Adrenal gland (tissue), 12 donors: ENCODE results near the gene HSD3B2. TPM values are rescaled to one million over a fixed set of nuclear protein-coding genes. Genes with fewer than 3 reads are reported as not detected.

Experiments used
- DNase-seq, 7 donors: peaks; one replicate each; pipeline ENCODE4 v3.0.0-alpha.2; 2019 to 2020
- H3K27ac ChIP-seq, 5 donors: fragments of 200-600 bp; sonication (generic) in 4 of 5; 1 replicate in 3 of 5; 2 replicates in 2 of 5; pipeline versions ENCODE4 v1.5.1 to v1.8.0; 2016 to 2020; ENCODE audit warnings: mild to moderate bottlenecking in 1 of 5
- H3K27me3 ChIP-seq: fragments of 200-600 bp; 2 replicates; pipeline ENCODE4 v1.8.0; 2021
- H3K36me3 ChIP-seq, 2 donors: fragments of 200-600 bp; replicated peaks in 1 of 2; 1 replicate in 1 of 2; 2 replicates in 1 of 2; pipeline versions ENCODE4 v1.5.1 to v1.8.0; 2018 to 2022
- H3K4me1 ChIP-seq, 2 donors: fragments of 200-600 bp; replicated peaks in 1 of 2; 1 replicate in 1 of 2; 2 replicates in 1 of 2; pipeline versions ENCODE4 v1.5.1 to v1.8.0; 2018 to 2021
- H3K4me3 ChIP-seq, 4 donors: fragments of 200-600 bp; sonication (generic) in 3 of 4; one replicate each; pipeline ENCODE4 v1.5.1; 2016 to 2018
- H3K9me3 ChIP-seq, 3 donors: fragments of 200-600 bp; sonication (generic) in 1 of 3; replicated peaks in 1 of 3; 1 replicate in 2 of 3; 2 replicates in 1 of 3; pipeline versions ENCODE4 v1.5.1 to v1.8.0; 2016 to 2021
- POLR2A ChIP-seq, 2 donors: fragments of 450-650 bp; IDR thresholded peaks; one replicate each; pipeline ENCODE4 v1.6.1; 2017; ENCODE audit warnings: antibody characterized with exemption in 2 of 2, mild to moderate bottlenecking in 2 of 2, moderate library complexity in 1 of 2
- WGBS, 4 donors: extraction: QIAGEN DNeasy Blood & Tissue Kit in 2 of 4; methylation state at CpG; one replicate each; pipeline versions ENCODE4 v1.1.5 to v1.1.7; 2013 to 2017; 5-methylcytosine and 5-hydroxymethylcytosine counted together
- intact Hi-C, 2 donors: fragments of 100-400 bp; cut with DNase I; formaldehyde crosslinking; loops; one replicate each; pipeline versions ENCODE4 v1.14.1 to v1.15.0; 2022 to 2023
- polyA plus RNA-seq, 3 donors: library from polyadenylated mRNA; stranded (reverse); fragments of 200-250 nt in 2 of 3; fragments of 350-450 nt in 1 of 3; fragmentation: Illumina TruSeq in 1 of 3; extraction: RNeasy Lipid Tissue Mini Kit (QIAGEN cat#74804) in 1 of 3; gene quantifications; one replicate each; pipeline ENCODE4 v1.2.3, GENCODE V29; 2013 to 2014
- total RNA-seq, 9 donors: library from RNA; depleted of rRNA in 4 of 9; stranded (reverse); fragments of >200 nt in 4 of 9; fragments of 120-200 nt in 1 of 9; fragmentation: NEBNext Ultra II Directional in 1 of 9; extraction: Animal tissue kit (Norgen Biotek cat#: 25700) in 1 of 9; gene quantifications; one replicate each; pipeline versions ENCODE4 v1.1.0 to v1.2.4, GENCODE V29; 2013 to 2023
- TF ChIP-seq, protein P1 (sequence below), 6 experiments: fragments of 450-650 bp in 4 of 6; fragments of 200-600 bp in 2 of 6; sonication (generic) in 1 of 6; IDR thresholded peaks; 1 replicate in 5 of 6; 2 replicates in 1 of 6; pipeline versions ENCODE4 v1.5.1 to v1.8.0; 2016 to 2021; ENCODE audit warnings: antibody characterized with exemption in 6 of 6, mild to moderate bottlenecking in 2 of 6, moderate library complexity in 1 of 6
- donor health status: healthy with polysubstance abuse.
- donor health status: Bipolar disorder and iron deficiency.
- donor health status: DM: yes; HTN: yes; CAD: no.
- donor health status: DM: no; HTN: no; CAD: no.
- donor health status: DM: no; HTN: no; CAD: no.
- donor health status: DM: yes; HTN: yes; CAD: no.

Gene HSD3B2
- total and polyA plus RNA-seq, 12 donors: 6.7 to 14,693 (median 1,985) TPM

DNA sequence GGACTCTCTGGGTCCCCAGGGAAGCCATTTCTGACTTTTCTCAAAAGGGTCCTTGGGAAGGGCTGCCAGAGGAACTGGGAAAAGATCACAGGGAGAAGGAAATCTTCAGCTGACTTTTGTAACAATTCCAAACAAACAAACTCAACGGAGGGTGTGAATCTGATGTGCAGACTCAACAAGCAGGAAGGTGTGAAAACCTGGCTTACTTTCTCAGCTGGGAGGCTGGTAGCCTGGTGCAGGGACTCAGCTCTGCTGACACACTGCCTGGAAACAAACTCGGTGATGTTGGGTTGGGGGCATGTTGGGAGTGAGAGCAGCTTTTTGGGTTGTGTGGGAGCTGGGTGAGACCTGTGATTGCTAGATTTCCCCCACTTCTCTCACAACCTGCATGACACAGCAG is 10.2 kb upstream of the HSD3B2 start:
- no peak for DNase-seq
- Histone ChIP-seq H3K9me3 (no peaks in the 10 kb centered on the region), H3K4me3 (no peak overlapping the region), H3K36me3 (no peaks in the 10 kb centered on the region), H3K4me1 (no peaks in the 10 kb centered on the region), H3K27ac (no peak overlapping the region), H3K27me3 (no peaks in the 10 kb centered on the region)
- WGBS, 4 donors: 54 to 74% (median 68%) methylated on average over 2 of the region's 2 CpGs
- no peak for TF ChIP-seq POLR2A (IDR thresholded peaks at IDR 0.05)
- TF ChIP-seq, protein P1, sequence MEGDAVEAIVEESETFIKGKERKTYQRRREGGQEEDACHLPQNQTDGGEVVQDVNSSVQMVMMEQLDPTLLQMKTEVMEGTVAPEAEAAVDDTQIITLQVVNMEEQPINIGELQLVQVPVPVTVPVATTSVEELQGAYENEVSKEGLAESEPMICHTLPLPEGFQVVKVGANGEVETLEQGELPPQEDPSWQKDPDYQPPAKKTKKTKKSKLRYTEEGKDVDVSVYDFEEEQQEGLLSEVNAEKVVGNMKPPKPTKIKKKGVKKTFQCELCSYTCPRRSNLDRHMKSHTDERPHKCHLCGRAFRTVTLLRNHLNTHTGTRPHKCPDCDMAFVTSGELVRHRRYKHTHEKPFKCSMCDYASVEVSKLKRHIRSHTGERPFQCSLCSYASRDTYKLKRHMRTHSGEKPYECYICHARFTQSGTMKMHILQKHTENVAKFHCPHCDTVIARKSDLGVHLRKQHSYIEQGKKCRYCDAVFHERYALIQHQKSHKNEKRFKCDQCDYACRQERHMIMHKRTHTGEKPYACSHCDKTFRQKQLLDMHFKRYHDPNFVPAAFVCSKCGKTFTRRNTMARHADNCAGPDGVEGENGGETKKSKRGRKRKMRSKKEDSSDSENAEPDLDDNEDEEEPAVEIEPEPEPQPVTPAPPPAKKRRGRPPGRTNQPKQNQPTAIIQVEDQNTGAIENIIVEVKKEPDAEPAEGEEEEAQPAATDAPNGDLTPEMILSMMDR (IDR thresholded peaks at IDR 0.05): no peak
- intact Hi-C loops: no loop called here

DNA sequence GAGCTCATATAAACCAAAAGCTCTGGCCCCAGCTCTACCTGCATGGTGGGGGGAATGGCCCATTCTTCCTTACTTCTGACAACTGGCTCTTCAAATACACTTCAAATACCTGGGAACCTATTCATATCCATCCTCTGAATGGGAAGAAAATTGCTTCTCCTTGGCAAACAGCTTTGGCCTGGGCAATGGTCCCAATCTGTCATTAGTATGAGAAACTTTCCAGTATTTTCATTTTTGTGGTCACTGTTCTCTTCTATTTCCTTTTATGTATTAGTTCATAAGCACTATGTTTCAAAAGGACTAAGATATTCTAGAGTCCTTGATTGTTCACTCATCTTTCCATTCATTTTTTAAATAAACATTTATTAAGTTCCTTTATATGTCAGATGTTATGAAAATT is 5.2 kb upstream of the HSD3B2 start:
- Histone ChIP-seq H3K36me3 (no peaks in the 10 kb centered on the region), H3K27ac (no peak overlapping the region), H3K27me3 (no peaks in the 10 kb centered on the region), H3K9me3 (no peaks in the 10 kb centered on the region), H3K4me3 (no peak overlapping the region), H3K4me1 (peaks cover 0 to 4% of the 10 kb centered on the region in 2 donors)
- DNase-seq: peak in 5 of 7 donors; percentile 34 to 61 (median 48)
- no peak for TF ChIP-seq POLR2A (IDR thresholded peaks at IDR 0.05)
- TF ChIP-seq, protein P1 (IDR thresholded peaks at IDR 0.05): no peak
- intact Hi-C loops: no loop called here

DNA sequence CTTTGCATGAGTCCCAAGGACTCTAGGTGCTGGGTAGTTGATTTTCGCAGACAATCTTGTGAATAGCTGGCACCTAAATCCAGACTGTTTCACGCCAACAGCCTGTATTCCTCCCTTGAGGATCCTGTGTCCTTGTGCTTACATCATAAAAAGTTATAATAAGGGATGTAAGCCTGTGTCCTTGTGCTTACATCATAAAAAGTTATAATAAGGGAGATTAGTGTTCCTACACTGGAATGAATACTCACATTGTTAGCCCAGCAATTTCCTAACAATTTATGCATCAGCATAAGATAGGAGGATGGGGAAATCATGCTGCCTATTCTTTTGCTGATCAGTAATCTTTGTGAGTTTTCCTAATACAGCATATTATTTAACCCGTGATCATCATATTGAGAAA is 4.0 kb upstream of the HSD3B2 start:
- WGBS, 4 donors: 66 to 90% (median 76%) methylated on average over 3 of the region's 3 CpGs

DNA sequence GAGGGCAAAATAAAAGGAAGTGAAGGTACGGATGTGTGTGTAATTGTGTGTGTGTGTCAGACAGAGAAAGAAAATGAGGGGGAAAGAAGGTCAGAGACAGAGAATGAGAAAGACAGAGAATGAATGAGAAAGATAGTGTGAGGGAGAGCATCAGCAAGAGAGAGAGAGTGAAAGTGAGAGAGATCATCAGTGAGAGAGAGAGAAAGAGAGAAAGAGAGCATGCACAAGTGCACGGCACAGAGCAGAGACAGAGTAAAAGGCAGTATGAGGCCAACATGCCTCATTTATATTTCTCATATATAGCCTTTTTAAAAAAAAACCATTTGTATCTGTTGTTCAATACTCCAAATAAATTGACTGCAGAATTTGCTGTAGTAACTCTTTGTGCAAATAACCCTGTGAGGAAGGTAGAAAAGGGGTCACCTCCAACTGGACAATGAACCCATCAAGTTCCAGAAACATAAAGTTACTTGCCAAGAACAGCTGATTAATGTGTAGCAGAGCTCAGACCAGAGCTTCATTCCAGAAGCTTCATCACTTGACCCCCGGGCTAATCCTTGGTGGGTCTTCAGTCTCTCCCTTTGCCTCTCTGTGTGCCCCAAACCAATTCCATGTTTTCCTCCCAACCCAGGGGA is 1.2 kb downstream of the HSD3B2 start:
- Histone ChIP-seq H3K4me3 (peak overlapping the region in 2 of 4 donors; percentile 0 to 48), H3K9me3 (no peaks in the 10 kb centered on the region), H3K4me1 (peaks cover 4 to 12% of the 10 kb centered on the region in 2 donors), H3K27ac (peak overlapping the region; percentile 15 to 82 (median 64)), H3K36me3 (peaks cover 0 to 9% of the 10 kb centered on the region in 2 donors), H3K27me3 (no peaks in the 10 kb centered on the region)
- no peak for DNase-seq
- 30 to 48% (median 40%) methylated on average over 3 of the region's 3 CpGs for WGBS, 4 donors
- intact Hi-C loops: no loop called here
- TF ChIP-seq, protein P1 (IDR thresholded peaks at IDR 0.05): no peak
- no peak for TF ChIP-seq POLR2A (IDR thresholded peaks at IDR 0.05)

More for the DNA sequence above, 4.0 kb upstream of the HSD3B2 start:
- Histone ChIP-seq H3K36me3 (no peaks in the 10 kb centered on the region), H3K9me3 (no peaks in the 10 kb centered on the region), H3K4me1 (peaks cover 0 to 7% of the 10 kb centered on the region in 2 donors), H3K27ac (peak overlapping the region in 1 of 5 donors; percentile 24), H3K27me3 (no peaks in the 10 kb centered on the region), H3K4me3 (no peak overlapping the region)
- intact Hi-C loops: no loop called here
- TF ChIP-seq POLR2A (IDR thresholded peaks at IDR 0.05): no peak
- TF ChIP-seq, protein P1 (IDR thresholded peaks at IDR 0.05): no peak
- DNase-seq: no peak
